ENCODE measurements around the gene DAAM1. TPM values are rescaled to one million over a fixed set of nuclear protein-coding genes. Genes with fewer than 3 reads are reported as not detected.

The DAAM1 gene
- total and polyA plus RNA-seq, 10 donors: 8.3 to 76.1 (median 35.2) TPM

DNA sequence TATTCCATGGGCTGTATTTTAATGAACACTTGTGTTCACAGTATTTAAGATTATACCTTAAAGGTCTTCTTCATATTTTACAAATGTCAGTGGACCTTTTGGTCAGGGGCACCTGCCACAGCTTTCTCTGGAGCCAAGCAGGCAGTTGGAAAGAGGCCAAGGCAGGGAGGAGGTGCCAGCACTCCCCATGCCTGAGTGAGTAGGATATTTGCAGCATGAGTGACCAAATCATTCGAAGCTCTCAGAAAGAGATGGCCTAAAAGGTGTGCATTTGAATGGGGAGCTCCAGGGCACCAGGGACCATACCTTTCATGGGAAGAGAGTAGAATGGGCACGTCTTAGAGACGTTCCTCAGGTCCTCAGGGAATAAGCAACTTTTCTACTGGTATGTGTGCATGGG is 155.1 kb downstream of the DAAM1 start:
- Histone ChIP-seq H3K27me3 (replicated peaks in 1 of 7) (no peaks in the 10 kb centered on the region), H3K4me3 (no peak overlapping the region), H3K4me1 (peaks cover 0 to 22% (median 0%) of the 10 kb centered on the region in 6 donors), H3K9me3 (no peaks in the 10 kb centered on the region), H3K27ac (no peak overlapping the region), H3K36me3 (peaks cover 0 to 54% (median 4%) of the 10 kb centered on the region in 6 donors)
- no peak for TF ChIP-seq POLR2A (IDR thresholded peaks at IDR 0.05)
- no peak for TF ChIP-seq POLR2AphosphoS5 (IDR thresholded peaks at IDR 0.05)
- TF ChIP-seq, protein P1, sequence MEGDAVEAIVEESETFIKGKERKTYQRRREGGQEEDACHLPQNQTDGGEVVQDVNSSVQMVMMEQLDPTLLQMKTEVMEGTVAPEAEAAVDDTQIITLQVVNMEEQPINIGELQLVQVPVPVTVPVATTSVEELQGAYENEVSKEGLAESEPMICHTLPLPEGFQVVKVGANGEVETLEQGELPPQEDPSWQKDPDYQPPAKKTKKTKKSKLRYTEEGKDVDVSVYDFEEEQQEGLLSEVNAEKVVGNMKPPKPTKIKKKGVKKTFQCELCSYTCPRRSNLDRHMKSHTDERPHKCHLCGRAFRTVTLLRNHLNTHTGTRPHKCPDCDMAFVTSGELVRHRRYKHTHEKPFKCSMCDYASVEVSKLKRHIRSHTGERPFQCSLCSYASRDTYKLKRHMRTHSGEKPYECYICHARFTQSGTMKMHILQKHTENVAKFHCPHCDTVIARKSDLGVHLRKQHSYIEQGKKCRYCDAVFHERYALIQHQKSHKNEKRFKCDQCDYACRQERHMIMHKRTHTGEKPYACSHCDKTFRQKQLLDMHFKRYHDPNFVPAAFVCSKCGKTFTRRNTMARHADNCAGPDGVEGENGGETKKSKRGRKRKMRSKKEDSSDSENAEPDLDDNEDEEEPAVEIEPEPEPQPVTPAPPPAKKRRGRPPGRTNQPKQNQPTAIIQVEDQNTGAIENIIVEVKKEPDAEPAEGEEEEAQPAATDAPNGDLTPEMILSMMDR (IDR thresholded peaks at IDR 0.05 in 8 of 11, conservative IDR thresholded peaks at IDR 0.05 in 3 of 11): no peak
- 84 to 90% (median 89%) methylated on average over 3 of the region's 3 CpGs for WGBS, 5 donors
- no peak for DNase-seq
- intact Hi-C loops (cut with DNase I; ENCODE audit: low total_unique reads): no loop called here

DNA sequence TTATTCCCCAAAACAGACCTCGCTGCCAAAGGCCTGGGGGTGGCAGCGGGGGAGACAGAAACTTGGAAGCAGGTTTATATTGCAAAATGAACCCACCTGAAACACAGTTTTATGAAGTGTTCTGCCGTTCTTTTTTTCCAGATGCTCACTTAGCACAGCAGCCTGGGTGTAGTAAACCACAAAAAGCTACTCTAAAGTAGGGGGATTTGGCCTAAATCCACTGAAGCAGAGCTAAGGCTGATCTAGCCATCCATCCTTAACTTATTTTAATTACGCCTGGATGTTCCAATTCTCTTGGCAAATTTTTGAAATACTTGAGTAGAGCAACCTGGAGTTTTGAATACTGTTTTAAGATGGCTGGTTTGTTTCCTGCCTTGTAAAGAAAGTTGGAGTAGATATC is 155.5 kb downstream of the DAAM1 start:
- no peak overlapping the region for H3K27ac ChIP-seq
- DNase-seq: no peak
- H3K4me3 ChIP-seq: no peak overlapping the region
- 78 to 93% (median 90%) methylated on average over 4 of the region's 4 CpGs for WGBS, 5 donors
- peaks cover 0 to 58% (median 4%) of the 10 kb centered on the region in 6 donors for H3K36me3 ChIP-seq
- no peak for TF ChIP-seq POLR2AphosphoS5 (IDR thresholded peaks at IDR 0.05)
- TF ChIP-seq, protein P1 (IDR thresholded peaks at IDR 0.05 in 8 of 11, conservative IDR thresholded peaks at IDR 0.05 in 3 of 11): no peak
- no peak for TF ChIP-seq POLR2A (IDR thresholded peaks at IDR 0.05)
- no peaks in the 10 kb centered on the region for H3K9me3 ChIP-seq
- H3K27me3 ChIP-seq (replicated peaks in 1 of 7): no peaks in the 10 kb centered on the region
- intact Hi-C loops (cut with DNase I; ENCODE audit: low total_unique reads): no loop called here
- H3K4me1 ChIP-seq: peaks cover 0 to 22% (median 0%) of the 10 kb centered on the region in 6 donors

DNA sequence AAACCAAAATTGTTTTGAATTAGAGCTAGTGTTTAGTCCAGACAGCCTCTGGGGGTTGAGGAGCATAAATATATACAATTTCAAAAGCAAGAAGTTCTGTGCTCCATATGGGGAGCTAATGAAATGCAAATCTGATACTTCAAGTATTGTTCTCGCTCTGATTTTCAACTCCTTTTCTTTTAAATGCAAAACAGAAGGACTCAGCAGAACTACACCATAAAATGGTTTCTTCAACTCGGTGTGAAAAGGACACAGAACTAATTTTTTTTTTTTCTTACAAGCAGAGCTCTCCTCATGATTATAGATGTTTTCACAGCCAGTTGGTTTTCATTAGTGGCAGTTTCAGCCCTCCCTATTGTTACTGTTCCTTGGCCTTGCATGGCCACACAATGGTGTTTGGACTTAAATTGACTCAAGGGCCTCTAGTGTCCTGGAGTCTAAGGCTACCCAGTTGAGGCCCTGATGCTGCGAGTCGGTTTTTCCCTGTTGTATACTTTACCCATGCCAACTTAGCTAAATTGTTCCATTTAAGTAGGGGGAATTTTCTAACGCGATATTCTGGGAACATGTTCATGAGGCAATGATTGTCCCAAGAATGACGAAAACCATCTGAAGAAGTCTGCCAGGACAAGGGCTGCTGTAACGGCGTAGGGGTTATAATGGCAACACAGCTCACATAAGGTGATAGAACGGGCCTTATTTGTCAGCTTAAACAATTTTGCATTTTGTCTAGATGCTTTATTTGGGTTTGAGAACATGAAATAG is 156.4 kb downstream of the DAAM1 start:
- Histone ChIP-seq H3K27ac (peak overlapping the region in 2 of 8 donors; percentile 0 to 15), H3K9me3 (no peaks in the 10 kb centered on the region), H3K4me1 (peaks cover 0 to 23% (median 0%) of the 10 kb centered on the region in 6 donors), H3K36me3 (peaks cover 0 to 59% (median 4%) of the 10 kb centered on the region in 6 donors), H3K27me3 (replicated peaks in 1 of 7) (no peaks in the 10 kb centered on the region), H3K4me3 (no peak overlapping the region)
- intact Hi-C loops (cut with DNase I; ENCODE audit: low total_unique reads): no loop called here
- no peak for TF ChIP-seq POLR2A (IDR thresholded peaks at IDR 0.05)
- TF ChIP-seq POLR2AphosphoS5 (IDR thresholded peaks at IDR 0.05): no peak
- TF ChIP-seq, protein P1 (IDR thresholded peaks at IDR 0.05 in 8 of 11, conservative IDR thresholded peaks at IDR 0.05 in 3 of 11): no peak
- no peak for DNase-seq
- WGBS, 5 donors: 82 to 93% (median 89%) methylated on average over 10 of the region's 10 CpGs

DNA sequence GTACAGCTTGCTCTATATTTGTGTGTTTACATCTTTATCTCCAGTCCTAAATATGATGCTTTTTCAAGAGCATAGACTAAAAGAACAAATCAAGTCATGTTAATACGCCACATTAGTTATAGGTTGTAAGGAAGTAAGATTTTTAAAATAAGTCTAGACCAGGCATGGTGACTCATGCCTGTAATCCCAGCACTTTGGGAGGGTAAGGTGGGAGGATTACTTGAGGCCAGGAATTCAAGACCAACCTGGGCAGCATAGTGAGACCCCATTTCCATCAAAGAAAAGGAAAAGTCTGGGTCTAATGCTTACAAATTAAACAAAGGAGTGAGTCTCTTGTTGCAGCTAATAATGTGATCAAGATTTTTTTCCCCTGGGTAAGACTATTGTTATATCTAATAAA is 157.9 kb downstream of the DAAM1 start:
- no peak for DNase-seq
- TF ChIP-seq, protein P1 (IDR thresholded peaks at IDR 0.05 in 8 of 11, conservative IDR thresholded peaks at IDR 0.05 in 3 of 11): no peak
- TF ChIP-seq POLR2A (IDR thresholded peaks at IDR 0.05) (no peak), POLR2AphosphoS5 (IDR thresholded peaks at IDR 0.05) (no peak)
- no peaks in the 10 kb centered on the region for H3K27me3 ChIP-seq (replicated peaks in 1 of 7)
- H3K4me3 ChIP-seq: no peak overlapping the region
- intact Hi-C loops (cut with DNase I; ENCODE audit: low total_unique reads): no loop called here
- H3K4me1 ChIP-seq: peaks cover 0 to 17% (median 0%) of the 10 kb centered on the region in 6 donors
- no peaks in the 10 kb centered on the region for H3K9me3 ChIP-seq
- peak overlapping the region in 5 of 8 donors; percentile 21 to 47 (median 32) for H3K27ac ChIP-seq
- H3K36me3 ChIP-seq: peaks cover 0 to 64% (median 4%) of the 10 kb centered on the region in 6 donors
- 93 to 100% (median 100%) methylated on average over 1 of the region's 1 CpG for WGBS, 5 donors

Data from spleen (tissue), 11 donors.